Measurements from ENCODE around the gene TMEM108.
A peak's percentile ranks its signal among the peaks of the same experiment; 100 is the strongest.
"Not testable (repeated sequence)": the region's sequence is repeated elsewhere in the genome, so short reads cannot be mapped to it uniquely, and the experiment has no call there.

TMEM108 gene

GRCh38 chr3:133038089-133038730 lies at the start of gene TMEM108:
TMEM108 (plus strand) TSS chr3:133038391.
- DNase-seq (ENCODE audit: low read depth in 2 of 2) = peak in 1 of 2 experiments; percentile 21

GRCh38 chr3:132995971-132996370 lies 42.2 kb upstream of the TMEM108 start:
- DNase-seq (ENCODE audit: low read depth in 2 of 2) = no peak

GRCh38 chr3:132997404-132998185 lies 40.6 kb upstream of the TMEM108 start:
- DNase-seq (ENCODE audit: low read depth in 2 of 2) = no peak

- DNase-seq (ENCODE audit: low read depth in 2 of 2) = not testable (repeated sequence)
Observed at GRCh38 chr3:133005032-133005431, 33.2 kb upstream of the TMEM108 start.

GRCh38 chr3:133007601-133008000 lies 30.6 kb upstream of the TMEM108 start:
- DNase-seq (ENCODE audit: low read depth in 2 of 2) = no peak

GRCh38 chr3:133014325-133014724 lies 23.9 kb upstream of the TMEM108 start:
- no peak for DNase-seq (ENCODE audit: low read depth in 2 of 2)

GRCh38 chr3:133015573-133015972 lies 22.6 kb upstream of the TMEM108 start:
- not testable (repeated sequence) for DNase-seq (ENCODE audit: low read depth in 2 of 2)

- no peak for DNase-seq (ENCODE audit: low read depth in 2 of 2)
Observed at GRCh38 chr3:133016838-133017309, 21.3 kb upstream of the TMEM108 start.

- DNase-seq (ENCODE audit: low read depth in 2 of 2) = no peak
Observed at GRCh38 chr3:133018921-133019320, 19.3 kb upstream of the TMEM108 start.

- DNase-seq (ENCODE audit: low read depth in 2 of 2) = no peak
Observed at GRCh38 chr3:133021206-133021605, 17.0 kb upstream of the TMEM108 start.

GRCh38 chr3:133023362-133023761 lies 14.8 kb upstream of the TMEM108 start:
- DNase-seq (ENCODE audit: low read depth in 2 of 2) = no peak

GRCh38 chr3:133025546-133025945 lies 12.6 kb upstream of the TMEM108 start:
- DNase-seq (ENCODE audit: low read depth in 2 of 2) = no peak

- DNase-seq (ENCODE audit: low read depth in 2 of 2) = no peak
Observed at GRCh38 chr3:133032301-133032700, 5.9 kb upstream of the TMEM108 start.

GRCh38 chr3:133037436-133037835 lies 755 bp upstream of the TMEM108 start:
- DNase-seq (ENCODE audit: low read depth in 2 of 2) = no peak

- no peak for DNase-seq (ENCODE audit: low read depth in 2 of 2)
Observed at GRCh38 chr3:133038731-133039375, 662 bp downstream of the TMEM108 start.

GRCh38 chr3:133040696-133041523 lies 2.7 kb downstream of the TMEM108 start:
- DNase-seq (ENCODE audit: low read depth in 2 of 2) = peak in 1 of 2 experiments; percentile 38

GRCh38 chr3:133041524-133041829 lies 3.3 kb downstream of the TMEM108 start:
- no peak for DNase-seq (ENCODE audit: low read depth in 2 of 2)

- no peak for DNase-seq (ENCODE audit: low read depth in 2 of 2)
Observed at GRCh38 chr3:133042778-133043177, 4.6 kb downstream of the TMEM108 start.

- no peak for DNase-seq (ENCODE audit: low read depth in 2 of 2)
Observed at GRCh38 chr3:133047980-133048379, 9.8 kb downstream of the TMEM108 start.

GRCh38 chr3:133049491-133049890 lies 11.3 kb downstream of the TMEM108 start:
- DNase-seq (ENCODE audit: low read depth in 2 of 2) = no peak

GRCh38 chr3:133050891-133051290 lies 12.7 kb downstream of the TMEM108 start:
- DNase-seq (ENCODE audit: low read depth in 2 of 2) = no peak

GRCh38 chr3:133053532-133053931 lies 15.3 kb downstream of the TMEM108 start:
- DNase-seq (ENCODE audit: low read depth in 2 of 2) = no peak

Measured in stimulated activated CD4-positive, alpha-beta T cell treated with anti-CD3 and anti-CD28 coated beads, Interleukin-12 subunit alpha, Interleukin-12 subunit beta, amount 100 ng/mL, for 24 hours (primary cell).